GM12864 (cell line): ENCODE measurements around the gene NR6A1.
"Not testable (repeated sequence)": the region's sequence is repeated elsewhere in the genome, so short reads cannot be mapped to it uniquely, and the experiment has no call there.

Experiments
- DNase-seq: peaks from one replicate; pipeline ENCODE4 v3.0.0-alpha.2; 2011; ENCODE audit warnings: low read depth
- H3K4me3 ChIP-seq: 2 replicates; pipeline ENCODE4 v1.5.1; 2011; ENCODE audit warnings: mild to moderate bottlenecking, low read depth, low read length, control low read depth
- CTCF ChIP-seq: IDR thresholded peaks from 2 replicates; pipeline ENCODE4 v1.5.1; 2011; ENCODE audit warnings: low read depth, mild to moderate bottlenecking, moderate library complexity, low read length, control low read depth, inconsistent platforms; ENCODE audit errors: missing control alignments

The NR6A1 gene

GRCh38 chr9:124741149-124741548 is 30.0 kb downstream of the NR6A1 start:
- no peak for DNase-seq
- TF ChIP-seq CTCF: no peak
- H3K4me3 ChIP-seq: no peak overlapping the region

- TF ChIP-seq CTCF: no peak
- no peak overlapping the region for H3K4me3 ChIP-seq
- DNase-seq: no peak
These were observed 31.8 kb downstream of the NR6A1 start for GRCh38 chr9:124739360-124739759.

GRCh38 chr9:124738075-124738474 is 33.0 kb downstream of the NR6A1 start:
- DNase-seq, H3K4me3 ChIP-seq: not testable (repeated sequence)

- no peak for TF ChIP-seq CTCF
- DNase-seq: no peak
- H3K4me3 ChIP-seq: no peak overlapping the region
These were observed 36.0 kb downstream of the NR6A1 start for GRCh38 chr9:124735121-124735520.

- DNase-seq: not testable (repeated sequence)
These were observed 36.4 kb downstream of the NR6A1 start for GRCh38 chr9:124734741-124735083.

GRCh38 chr9:124733964-124734740 is 37.0 kb downstream of the NR6A1 start:
- no peak for TF ChIP-seq CTCF
- H3K4me3 ChIP-seq: no peak overlapping the region
- no peak for DNase-seq

More at GRCh38 chr9:124734741-124735083, 36.4 kb downstream of the NR6A1 start:
- H3K4me3 ChIP-seq: not testable (repeated sequence)

GRCh38 chr9:124730772-124731171 is 40.3 kb downstream of the NR6A1 start:
- DNase-seq: no peak
- H3K4me3 ChIP-seq: no peak overlapping the region
- no peak for TF ChIP-seq CTCF

GRCh38 chr9:124726886-124727285 is 44.2 kb downstream of the NR6A1 start:
- no peak overlapping the region for H3K4me3 ChIP-seq
- TF ChIP-seq CTCF: no peak
- DNase-seq: no peak
